ENCODE measurements around the gene SMAP2.

Gene SMAP2

DNA sequence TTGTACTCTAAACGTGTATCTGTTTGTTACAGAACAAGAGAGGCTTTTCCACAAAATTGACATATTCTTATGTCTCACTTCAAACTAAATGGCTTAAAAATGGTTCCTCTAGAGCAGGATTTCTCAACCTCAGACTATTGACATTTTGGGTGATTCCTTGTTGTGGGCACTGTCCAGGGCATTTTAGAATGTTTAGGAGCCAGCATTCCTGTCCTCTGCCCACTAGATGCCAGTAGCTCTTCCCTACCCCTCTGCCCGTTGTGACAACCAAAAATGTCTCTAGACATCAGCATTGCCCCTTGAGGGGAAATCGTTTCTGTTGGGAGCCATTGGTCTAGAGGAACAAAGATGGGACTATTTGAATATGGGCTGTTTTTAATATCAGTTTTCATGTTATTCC lies 17.3 kb downstream of the SMAP2 start:
- H3K4me3 ChIP-seq (ENCODE audit: low read depth, low read length) = no peak overlapping the region
- no peak for DNase-seq (ENCODE audit: low read depth)
- TF ChIP-seq, protein P1, sequence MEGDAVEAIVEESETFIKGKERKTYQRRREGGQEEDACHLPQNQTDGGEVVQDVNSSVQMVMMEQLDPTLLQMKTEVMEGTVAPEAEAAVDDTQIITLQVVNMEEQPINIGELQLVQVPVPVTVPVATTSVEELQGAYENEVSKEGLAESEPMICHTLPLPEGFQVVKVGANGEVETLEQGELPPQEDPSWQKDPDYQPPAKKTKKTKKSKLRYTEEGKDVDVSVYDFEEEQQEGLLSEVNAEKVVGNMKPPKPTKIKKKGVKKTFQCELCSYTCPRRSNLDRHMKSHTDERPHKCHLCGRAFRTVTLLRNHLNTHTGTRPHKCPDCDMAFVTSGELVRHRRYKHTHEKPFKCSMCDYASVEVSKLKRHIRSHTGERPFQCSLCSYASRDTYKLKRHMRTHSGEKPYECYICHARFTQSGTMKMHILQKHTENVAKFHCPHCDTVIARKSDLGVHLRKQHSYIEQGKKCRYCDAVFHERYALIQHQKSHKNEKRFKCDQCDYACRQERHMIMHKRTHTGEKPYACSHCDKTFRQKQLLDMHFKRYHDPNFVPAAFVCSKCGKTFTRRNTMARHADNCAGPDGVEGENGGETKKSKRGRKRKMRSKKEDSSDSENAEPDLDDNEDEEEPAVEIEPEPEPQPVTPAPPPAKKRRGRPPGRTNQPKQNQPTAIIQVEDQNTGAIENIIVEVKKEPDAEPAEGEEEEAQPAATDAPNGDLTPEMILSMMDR (IDR thresholded peaks at IDR 0.05; ENCODE audit: low read depth, low read length) = no peak
- TF ChIP-seq MAX (IDR thresholded peaks at IDR 0.05; ENCODE audit: low read depth, low read length) (no peak), POLR2A (IDR thresholded peaks at IDR 0.05; ENCODE audit: extremely low read depth, insufficient read length) (no peak), MYC (IDR thresholded peaks at IDR 0.05; ENCODE audit: low read depth, low read length) (no peak)

DNA sequence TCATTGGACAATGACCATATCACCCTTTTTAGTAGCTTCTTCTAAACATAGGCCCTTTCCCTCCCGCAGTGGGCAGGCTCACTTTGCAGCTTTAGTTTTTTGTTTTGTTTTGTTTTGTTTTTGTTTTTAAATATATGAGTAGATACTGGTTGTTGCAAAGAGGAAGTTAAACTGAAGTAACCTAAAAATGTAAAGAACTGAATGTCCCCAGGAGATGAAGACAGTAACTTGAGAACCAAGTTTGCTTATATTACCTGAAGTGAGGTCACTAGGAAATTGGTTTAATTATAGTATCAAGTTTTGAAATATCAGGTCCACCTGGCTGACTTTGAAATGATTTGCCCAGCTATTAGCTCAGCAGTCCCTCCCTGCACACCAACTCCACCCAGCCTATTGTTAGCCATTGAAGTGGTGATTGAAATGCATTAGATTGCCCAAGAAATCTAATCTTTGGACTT lies 18.2 kb downstream of the SMAP2 start:
- TF ChIP-seq, protein P1 (IDR thresholded peaks at IDR 0.05; ENCODE audit: low read depth, low read length) = no peak
- no peak for TF ChIP-seq POLR2A (IDR thresholded peaks at IDR 0.05; ENCODE audit: extremely low read depth, insufficient read length)
- TF ChIP-seq MYC (IDR thresholded peaks at IDR 0.05; ENCODE audit: low read depth, low read length) = no peak
- no peak for TF ChIP-seq MAX (IDR thresholded peaks at IDR 0.05; ENCODE audit: low read depth, low read length)
- DNase-seq (ENCODE audit: low read depth) = no peak

DNA sequence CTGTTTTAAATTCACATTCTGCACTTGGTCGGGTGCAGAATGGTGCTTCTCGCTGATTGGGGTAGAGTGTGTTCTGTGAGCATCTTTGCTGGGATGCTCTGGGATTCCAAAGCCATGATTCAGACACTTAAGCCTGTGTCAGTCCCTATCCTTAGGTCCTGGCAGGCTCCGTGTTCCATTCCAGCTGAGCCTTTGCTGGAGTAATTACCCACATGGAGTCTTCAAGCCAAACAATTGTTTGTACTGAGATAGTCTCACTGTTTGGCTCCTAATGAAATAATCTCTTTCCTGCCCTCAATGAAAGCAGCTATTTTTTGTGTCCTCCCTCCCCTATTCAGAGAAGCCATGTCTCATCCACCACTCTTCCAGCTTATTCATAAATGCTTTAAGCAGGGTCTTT lies 18.7 kb downstream of the SMAP2 start:
- H3K4me3 ChIP-seq (ENCODE audit: low read depth, low read length) = no peak overlapping the region
- DNase-seq (ENCODE audit: low read depth) = no peak
- TF ChIP-seq MYC (IDR thresholded peaks at IDR 0.05; ENCODE audit: low read depth, low read length) = no peak

More for the DNA sequence above, 18.2 kb downstream of the SMAP2 start:
- H3K4me3 ChIP-seq (ENCODE audit: low read depth, low read length) = no peak overlapping the region

DNA sequence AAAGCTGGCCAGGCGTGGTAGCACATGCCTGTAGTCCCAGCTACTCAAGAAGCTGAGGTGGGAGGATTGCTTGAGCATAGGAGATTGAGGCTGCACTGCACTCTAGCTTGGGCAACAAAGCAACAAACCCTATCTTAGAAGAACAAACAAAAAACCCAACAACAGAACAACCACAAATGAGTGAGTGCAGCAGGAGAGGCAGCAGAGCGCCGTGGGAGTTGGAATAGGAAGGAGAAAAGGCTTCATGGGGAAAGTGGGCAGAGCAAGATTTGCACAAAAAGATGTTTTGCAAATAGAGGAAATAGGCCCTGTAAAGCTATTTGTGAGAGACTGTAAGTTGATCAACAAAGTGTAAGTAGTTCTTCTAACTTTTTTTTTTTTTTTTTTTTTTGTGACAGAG lies 19.6 kb downstream of the SMAP2 start:
- TF ChIP-seq POLR2A (IDR thresholded peaks at IDR 0.05; ENCODE audit: extremely low read depth, insufficient read length) = no peak
- TF ChIP-seq MAX (IDR thresholded peaks at IDR 0.05; ENCODE audit: low read depth, low read length) = no peak
- DNase-seq (ENCODE audit: low read depth) = peak; percentile 65
- H3K4me3 ChIP-seq (ENCODE audit: low read depth, low read length) = no peak overlapping the region

DNA sequence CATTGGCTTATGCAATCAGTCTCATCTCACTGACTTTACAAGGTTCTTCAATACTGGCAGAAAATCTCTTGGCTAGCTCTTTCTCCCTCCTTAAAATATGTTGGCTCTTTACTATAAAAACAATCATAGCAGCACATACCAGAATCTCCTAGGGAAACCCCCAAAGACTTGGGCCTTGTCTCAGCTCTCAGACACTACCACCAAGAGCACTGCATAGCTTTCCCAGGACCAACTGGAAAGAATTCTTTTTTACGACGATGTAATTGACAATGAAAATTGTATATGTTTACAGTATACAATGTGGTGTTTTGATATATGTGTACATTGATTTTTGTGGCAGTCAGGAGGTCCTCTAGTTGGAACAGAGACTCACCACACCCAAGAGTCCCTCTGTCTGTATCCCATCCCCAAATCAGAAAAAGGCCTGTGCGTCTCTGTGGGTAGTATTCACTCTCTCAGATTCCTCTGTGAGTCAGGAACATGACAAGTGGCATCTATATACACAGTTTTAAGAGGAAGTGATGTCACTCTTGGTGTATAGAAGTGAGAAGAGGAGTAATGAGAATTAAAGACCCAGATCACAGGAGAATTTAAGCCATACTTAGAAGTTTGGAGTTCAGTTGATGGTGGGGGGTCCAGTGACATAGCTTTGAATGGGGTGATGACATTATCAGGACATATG lies 21.1 kb downstream of the SMAP2 start:
- peak; percentile 40 for DNase-seq (ENCODE audit: low read depth)
- no peak overlapping the region for H3K4me3 ChIP-seq (ENCODE audit: low read depth, low read length)
- TF ChIP-seq MYC (IDR thresholded peaks at IDR 0.05; ENCODE audit: low read depth, low read length) (no peak), POLR2A (IDR thresholded peaks at IDR 0.05; ENCODE audit: extremely low read depth, insufficient read length) (no peak), MAX (IDR thresholded peaks at IDR 0.05; ENCODE audit: low read depth, low read length) (no peak)
- TF ChIP-seq, protein P1 (IDR thresholded peaks at IDR 0.05; ENCODE audit: low read depth, low read length) = no peak

GRCh38 chr1:40395190-40396175 lies 22.0 kb downstream of the SMAP2 start:
- no peak overlapping the region for H3K4me3 ChIP-seq (ENCODE audit: low read depth, low read length)
- DNase-seq (ENCODE audit: low read depth) = no peak
- TF ChIP-seq MAX (IDR thresholded peaks at IDR 0.05; ENCODE audit: low read depth, low read length) (no peak), POLR2A (IDR thresholded peaks at IDR 0.05; ENCODE audit: extremely low read depth, insufficient read length) (no peak), MYC (IDR thresholded peaks at IDR 0.05; ENCODE audit: low read depth, low read length) (no peak)
- TF ChIP-seq, protein P1 (IDR thresholded peaks at IDR 0.05; ENCODE audit: low read depth, low read length) = no peak
